HCT116 (cell line): Measurements from ENCODE around the gene TUBA4B. TPM values are rescaled to one million over a fixed set of nuclear protein-coding genes. Genes with fewer than 3 reads are reported as not detected.

ENCODE experiments used
- ATAC-seq: fragments of 200-7000 bp; cut with Tn5 transposase; 2 replicates; pipeline ENCODE4 v1.9.1; 2020; ENCODE audit warnings: mild to moderate bottlenecking, moderate library complexity
- BruUV-seq: library from RNA; stranded (reverse); fragments of 400-500 nt; replicated peaks from 2 replicates; lab custom pipeline; 2021; lab: Mats Ljungman, UMichigan
- CTCF ChIA-PET: fragments of 300-600 bp; sonication (Branson Sonifier 250); formaldehyde crosslinking; loops from one replicate; lab custom pipeline; 2021; ENCODE audit warnings: antibody characterized with exemption; lab: Charles Lee
- POLR2A ChIA-PET: fragments of 300-600, 350-600 bp; sonication (Branson Sonifier 250); formaldehyde crosslinking; loops from one replicate; lab custom pipeline; 2021; ENCODE audit warnings: antibody characterized with exemption; lab: Charles Lee
- RAD21 ChIA-PET, 2 experiments: fragments of 300-600 bp; sonication (Branson Sonifier 250); formaldehyde crosslinking; loops; one replicate each; lab custom pipeline; 2023; ENCODE audit warnings: low total read pairs in 2 of 2; ENCODE audit not compliant: uncharacterized antibody in 2 of 2, unreplicated experiment in 2 of 2, low non-redundant PET in 1 of 2; lab: Charles Lee
- DNase-seq: peaks from one replicate; pipeline ENCODE4 v3.0.0-alpha.2; 2010; ENCODE audit warnings: low read depth, low spot score
- H2AFZ ChIP-seq: fragments of 200-600 bp; shearing (Covaris generic), sonication (generic); 2 replicates; pipeline ENCODE4 v1.6.1; 2017; ENCODE audit warnings: low read depth, mixed run types, mixed read lengths, antibody characterized with exemption, low read length; ENCODE audit not compliant: poor library complexity, severe bottlenecking
- H3K27ac ChIP-seq: 2 replicates; pipeline ENCODE4 v1.5.1; 2012; ENCODE audit warnings: low read depth, low read length
- H3K27me3 ChIP-seq: fragments of 200-600 bp; sonication (generic); 2 replicates; pipeline ENCODE4 v1.6.1; 2016; ENCODE audit warnings: mixed run types, low read length, mixed read lengths; ENCODE audit not compliant: insufficient read depth
- H3K36me3 ChIP-seq, 2 experiments: fragments of 200-500 bp in 1 of 2; fragments of 200-600 bp in 1 of 2; sonication (Bioruptor generic) in 1 of 2; sonication (generic) in 1 of 2; 2 replicates each; pipeline versions ENCODE4 v1.5.1 to v1.6.1; 2014 to 2016; ENCODE audit warnings: low read length in 2 of 2, inconsistent platforms in 1 of 2, mixed read lengths in 1 of 2, mixed run types in 1 of 2; ENCODE audit not compliant: insufficient read depth in 2 of 2, control insufficient read depth in 1 of 2
- H3K4me1 ChIP-seq, 2 experiments: fragments of 200-600 bp in 1 of 2; sonication (generic) in 1 of 2; 2 replicates each; pipeline versions ENCODE4 v1.5.1 to v1.6.1; 2012 to 2017; ENCODE audit warnings: low read length in 2 of 2, inconsistent platforms in 1 of 2, mild to moderate bottlenecking in 1 of 2, mixed read lengths in 1 of 2, mixed run types in 1 of 2, moderate library complexity in 1 of 2; ENCODE audit not compliant: insufficient read depth in 2 of 2, control insufficient read depth in 1 of 2
- H3K4me2 ChIP-seq: fragments of 200-600 bp; sonication (generic); 2 replicates; pipeline ENCODE4 v1.6.1; 2017; ENCODE audit warnings: mixed run types, low read length, mixed read lengths
- H3K4me3 ChIP-seq, 2 experiments: fragments of 200-600 bp in 1 of 2; sonication (generic) in 1 of 2; replicated peaks in 1 of 2; 2 replicates each; pipeline ENCODE4 v1.5.1; 2011 to 2016; ENCODE audit warnings: low read length in 2 of 2, control low read depth in 1 of 2, low read depth in 1 of 2, mild to moderate bottlenecking in 1 of 2, mixed read lengths in 1 of 2, mixed run types in 1 of 2
- H3K79me2 ChIP-seq: fragments of 200-600 bp; sonication (generic); 2 replicates; pipeline ENCODE4 v1.6.1; 2017; ENCODE audit warnings: mild to moderate bottlenecking, mixed run types, low read length, moderate library complexity, mixed read lengths; ENCODE audit not compliant: insufficient read depth
- H3K9ac ChIP-seq: fragments of 200-600 bp; sonication (generic); 2 replicates; pipeline ENCODE4 v1.6.1; 2016; ENCODE audit warnings: low read length, mixed read lengths
- H3K9me2 ChIP-seq: fragments of 200-600 bp; sonication (generic), shearing (Covaris generic); 2 replicates; pipeline ENCODE4 v1.6.1; 2017; ENCODE audit warnings: mixed run types, mild to moderate bottlenecking, moderate library complexity; ENCODE audit not compliant: insufficient read depth
- H3K9me3 ChIP-seq, 2 experiments: fragments of 200-500 bp in 1 of 2; fragments of 200-600 bp in 1 of 2; sonication (Bioruptor generic) in 1 of 2; sonication (generic) in 1 of 2; 2 replicates each; pipeline ENCODE4 v1.6.1; 2014 to 2017; ENCODE audit warnings: low read length in 2 of 2, mixed read lengths in 2 of 2, inconsistent platforms in 1 of 2, low read depth in 1 of 2, mild to moderate bottlenecking in 1 of 2, mixed run types in 1 of 2, moderate library complexity in 1 of 2; ENCODE audit not compliant: control insufficient read depth in 1 of 2, insufficient read depth in 1 of 2
- H4K20me1 ChIP-seq: fragments of 200-600 bp; sonication (generic), shearing (Covaris generic); 2 replicates; pipeline ENCODE4 v1.6.1; 2017; ENCODE audit warnings: mixed run types, mild to moderate bottlenecking, moderate library complexity; ENCODE audit not compliant: insufficient read depth
- CEBPB ChIP-seq: IDR thresholded peaks from 2 replicates; pipeline ENCODE4 v1.6.1; 2012; ENCODE audit warnings: low read depth
- EGR1 ChIP-seq: IDR thresholded peaks from 2 replicates; pipeline ENCODE4 v1.6.1; 2012; ENCODE audit warnings: low read depth
- EZH2phosphoT487 ChIP-seq: fragments of 200-600 bp; IDR thresholded peaks from 2 replicates; pipeline ENCODE4 v1.6.1; 2018; ENCODE audit warnings: antibody characterized with exemption, borderline replicate concordance
- FOSL1 ChIP-seq: IDR thresholded peaks from 2 replicates; pipeline ENCODE4 v1.6.1; 2012; ENCODE audit warnings: low read depth
- JUND ChIP-seq: IDR thresholded peaks from 2 replicates; pipeline ENCODE4 v1.6.1; 2012
- SIN3A ChIP-seq: IDR thresholded peaks from 2 replicates; pipeline ENCODE4 v1.6.1; 2012; ENCODE audit warnings: low read depth
- SP1 ChIP-seq: IDR thresholded peaks from 2 replicates; pipeline ENCODE4 v1.6.1; 2012; ENCODE audit warnings: low read depth
- SRF ChIP-seq: IDR thresholded peaks from 2 replicates; pipeline ENCODE4 v1.6.1; 2012; ENCODE audit warnings: low read depth
- YY1 ChIP-seq: IDR thresholded peaks from 2 replicates; pipeline ENCODE4 v1.6.1; 2011; ENCODE audit warnings: low read length, low read depth, moderate library complexity, mild to moderate bottlenecking; ENCODE audit not compliant: insufficient replicate concordance; ENCODE audit errors: extremely low read depth
- intact Hi-C: fragments of 100-400 bp; cut with micrococcal nuclease; formaldehyde crosslinking; loops from 2 replicates; pipeline ENCODE4 v1.10.0; 2022
- total RNA-seq: library from RNA; stranded (reverse); gene quantifications from one replicate; pipeline ENCODE4 v1.2.1, GENCODE V29; 2021; ENCODE audit not compliant: unreplicated experiment
- TF ChIP-seq, protein P1 (sequence below): IDR thresholded peaks from 2 replicates; pipeline ENCODE4 v1.6.1; 2012

TUBA4B gene
- total RNA-seq, 1 experiment from 2014 or later: not detected

DNA sequence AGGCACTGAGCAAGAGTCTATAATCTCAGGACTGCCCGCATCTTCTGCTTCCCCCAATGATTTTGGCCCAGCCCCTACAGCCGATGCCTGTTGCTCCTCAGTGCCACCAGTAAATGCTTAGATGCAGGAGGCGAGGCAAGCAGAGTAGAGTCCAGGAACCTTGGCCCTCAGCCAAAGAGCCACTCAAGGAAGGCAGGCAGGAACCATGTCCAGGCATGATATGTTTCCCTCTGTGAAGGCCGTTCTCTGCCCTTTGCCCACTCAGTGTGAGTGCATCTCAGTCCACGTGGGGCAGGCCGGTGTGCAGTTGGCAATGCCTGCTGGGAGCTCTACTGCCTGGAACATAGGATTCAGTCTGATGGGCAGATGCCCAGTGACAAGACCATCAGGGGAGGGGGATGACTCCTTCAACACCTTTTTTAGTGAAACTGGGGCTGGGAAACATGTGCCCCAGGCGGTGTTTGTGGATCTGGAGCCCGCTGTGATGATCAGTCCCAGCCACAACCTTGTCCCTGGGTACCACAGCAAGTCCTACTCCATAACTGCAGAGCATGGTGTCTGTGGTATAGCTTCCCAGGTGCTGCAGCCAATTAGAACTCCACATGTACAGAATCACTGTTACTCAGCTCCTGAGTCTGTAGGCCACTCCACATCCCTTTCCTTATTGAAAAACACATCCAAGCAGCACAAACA, 16.5 kb downstream of the TUBA4B start:
- Histone ChIP-seq H3K79me2 (no peaks in the 10 kb centered on the region), H3K4me1 (peaks cover 19 to 22% of the 10 kb centered on the region in 2 experiments), H3K4me3 (no peak overlapping the region), H2AFZ (no peak overlapping the region), H3K27me3 (peaks cover 6% of the 10 kb centered on the region; the same call in 1 of the 2 replicates), H3K9me3 (no peaks in the 10 kb centered on the region), H3K9me2 (no peaks in the 10 kb centered on the region), H3K9ac (no peak overlapping the region), H3K36me3 (no peaks in the 10 kb centered on the region), H3K4me2 (no peak overlapping the region), H3K27ac (no peak overlapping the region), H4K20me1 (no peaks in the 10 kb centered on the region)
- ATAC-seq: no peak
- TF ChIP-seq CEBPB (no peak), EZH2phosphoT487 (no peak), SP1 (no peak), FOSL1 (no peak), YY1 (no peak), EGR1 (no peak), SRF (no peak), JUND (no peak)
- TF ChIP-seq, protein P1, sequence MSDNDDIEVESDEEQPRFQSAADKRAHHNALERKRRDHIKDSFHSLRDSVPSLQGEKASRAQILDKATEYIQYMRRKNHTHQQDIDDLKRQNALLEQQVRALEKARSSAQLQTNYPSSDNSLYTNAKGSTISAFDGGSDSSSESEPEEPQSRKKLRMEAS: no peak
- no TSS peak for BruUV-seq
- intact Hi-C loops: no loop called here
- no peak for DNase-seq
- POLR2A ChIA-PET: interaction anchor here (1.7 kb wide), 1 partner anchor 10 kb away, joined by 5 read pairs; the partner anchor contains the start of gene DNAJB2
- RAD21 ChIA-PET: no interaction called here
- CTCF ChIA-PET: interaction anchor here (0.9 kb wide), 1 partner anchor 98 kb away, joined by 3 read pairs; no protein-coding TSS in a partner anchor

DNA sequence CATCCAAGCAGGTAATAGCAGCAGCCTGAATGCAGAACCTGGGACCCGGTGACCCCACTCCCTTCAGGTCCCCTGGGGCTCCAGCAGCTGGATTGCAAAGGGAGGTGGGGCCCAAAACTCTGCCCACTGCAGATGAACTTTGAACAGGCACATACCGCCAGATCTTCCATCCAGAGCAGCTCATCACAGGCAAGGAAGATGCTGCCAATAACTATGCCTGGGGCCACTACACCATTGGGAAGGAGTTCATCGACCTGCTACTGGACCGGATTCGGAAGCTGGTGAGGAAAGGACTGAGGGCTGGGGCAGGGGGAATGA, 17.0 kb downstream of the TUBA4B start:
- TF ChIP-seq SIN3A: no peak
- CTCF ChIA-PET: interaction anchor here (0.9 kb wide), 1 partner anchor 99 kb away, joined by 3 read pairs; no protein-coding TSS in a partner anchor
- Histone ChIP-seq H3K36me3 (no peaks in the 10 kb centered on the region), H3K79me2 (no peaks in the 10 kb centered on the region), H3K4me2 (no peak overlapping the region), H3K4me1 (peaks cover 24 to 27% of the 10 kb centered on the region in 2 experiments), H4K20me1 (no peaks in the 10 kb centered on the region), H3K9me3 (no peaks in the 10 kb centered on the region), H3K27me3 (peaks cover 6% of the 10 kb centered on the region; the same call in 1 of the 2 replicates), H3K9ac (no peak overlapping the region), H3K27ac (no peak overlapping the region), H2AFZ (no peak overlapping the region), H3K4me3 (no peak overlapping the region), H3K9me2 (no peaks in the 10 kb centered on the region)
- POLR2A ChIA-PET: interaction anchor here (1.7 kb wide), 1 partner anchor 9 kb away, joined by 5 read pairs; the partner anchor contains the start of gene DNAJB2
- intact Hi-C loops: no loop called here
- RAD21 ChIA-PET: no interaction called here
- ATAC-seq (no peak), DNase-seq (no peak)
- no TSS peak for BruUV-seq
